ENCODE data around the gene TEX261.

DNA sequence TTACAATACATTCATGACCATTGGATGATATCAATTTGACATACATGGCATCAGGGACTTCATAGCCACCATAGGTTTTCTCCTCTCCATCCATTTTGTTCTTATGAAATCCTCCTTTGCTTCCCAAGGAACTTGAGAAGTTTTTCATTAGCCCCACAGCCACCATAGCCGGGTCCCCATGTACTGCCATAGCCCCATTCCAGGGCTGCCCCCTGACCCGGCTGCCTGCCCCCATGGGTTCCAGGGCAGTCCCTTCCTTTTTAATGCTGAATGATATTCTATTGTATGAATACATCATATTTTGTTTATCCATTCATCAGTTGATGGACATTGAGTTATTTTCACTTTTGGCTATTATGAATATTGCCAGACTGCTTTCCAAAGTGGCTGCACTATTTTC, 38.5 kb downstream of the TEX261 start:
- TF ChIP-seq CTCF (IDR thresholded peaks at IDR 0.05) = no peak
- no peak for TF ChIP-seq EP300 (IDR thresholded peaks at IDR 0.05)
- TF ChIP-seq POLR2A (IDR thresholded peaks at IDR 0.05) = no peak
